SK-N-SH (cell line): ENCODE measurements around the gene GABRD. TPM values are rescaled to one million over a fixed set of nuclear protein-coding genes. Genes with fewer than 3 reads are reported as not detected.

Experiments used
- CTCF ChIA-PET: fragments of 300-600, 350-600 bp; formaldehyde crosslinking; extraction: SDS; loops from one replicate; lab custom pipeline; 2021; lab: Yijun Ruan, JAX
- POLR2A ChIA-PET: fragments of 350-600 bp; sonication (Branson Sonifier 250); formaldehyde crosslinking; extraction: SDS; loops from one replicate; lab custom pipeline; 2020; ENCODE audit warnings: antibody characterized with exemption, inconsistent platforms; lab: Yijun Ruan, JAX
- DNase-seq: peaks from one replicate; pipeline ENCODE4 v3.0.0; 2012
- H2AFZ ChIP-seq: fragments of 200-600 bp; sonication (generic); 2 replicates; pipeline ENCODE4 v1.8.1; 2016; ENCODE audit warnings: antibody characterized with exemption, mild to moderate bottlenecking, low read depth
- H3F3A ChIP-seq: fragments of 200-600 bp; sonication (generic); replicated peaks from 2 replicates; pipeline ENCODE3; 2016; ENCODE audit warnings: antibody characterized with exemption, mild to moderate bottlenecking; ENCODE audit not compliant: insufficient read depth
- H3K27ac ChIP-seq, 2 experiments: fragments of 200-500 bp in 1 of 2; fragments of 200-600 bp in 1 of 2; sonication (Bioruptor generic) in 1 of 2; sonication (generic), shearing (Covaris generic) in 1 of 2; 2 replicates each; pipeline versions ENCODE4 v1.5.1 to v1.6.1; 2014 to 2016; ENCODE audit warnings: low read depth in 2 of 2, inconsistent platforms in 1 of 2, low read length in 1 of 2, mild to moderate bottlenecking in 1 of 2, mixed read lengths in 1 of 2
- H3K27me3 ChIP-seq: fragments of 200-600 bp; sonication (generic), shearing (Covaris generic); 2 replicates; pipeline ENCODE4 v1.6.1; 2016; ENCODE audit warnings: mixed run types; ENCODE audit not compliant: insufficient read depth
- H3K36me3 ChIP-seq, 2 experiments: fragments of 200-500 bp in 1 of 2; fragments of 200-600 bp in 1 of 2; sonication (Bioruptor generic) in 1 of 2; sonication (generic) in 1 of 2; replicated peaks in 1 of 2; 2 replicates each; pipeline versions ENCODE3 to v1.5.1; 2014 to 2016; ENCODE audit warnings: low read length in 1 of 2, mild to moderate bottlenecking in 1 of 2; ENCODE audit not compliant: insufficient read depth in 2 of 2, control insufficient read depth in 1 of 2
- H3K4me1 ChIP-seq, 2 experiments: fragments of 200-500 bp in 1 of 2; fragments of 200-600 bp in 1 of 2; sonication (Bioruptor generic) in 1 of 2; sonication (generic), shearing (Covaris generic) in 1 of 2; 2 replicates each; pipeline versions ENCODE4 v1.5.1 to v1.6.1; 2014 to 2016; ENCODE audit warnings: low read depth in 1 of 2, low read length in 1 of 2, mixed run types in 1 of 2; ENCODE audit not compliant: insufficient read depth in 2 of 2, control insufficient read depth in 1 of 2
- H3K4me2 ChIP-seq: fragments of 200-600 bp; sonication (generic), shearing (Covaris generic); 2 replicates; pipeline ENCODE4 v1.6.1; 2017; ENCODE audit warnings: mixed run types
- H3K4me3 ChIP-seq, 2 experiments: fragments of 200-500 bp in 1 of 2; fragments of 200-600 bp in 1 of 2; sonication (Bioruptor generic) in 1 of 2; sonication (generic), shearing (Covaris generic) in 1 of 2; 2 replicates each; pipeline versions ENCODE4 v1.5.1 to v1.8.1; 2014 to 2016; ENCODE audit warnings: low read depth in 2 of 2, inconsistent platforms in 1 of 2, low read length in 1 of 2, mild to moderate bottlenecking in 1 of 2, mixed read lengths in 1 of 2, moderate library complexity in 1 of 2
- H3K79me2 ChIP-seq: fragments of 200-600 bp; sonication (generic); 2 replicates; pipeline ENCODE4 v1.8.1; 2017; ENCODE audit warnings: mild to moderate bottlenecking; ENCODE audit not compliant: insufficient read depth
- H3K9ac ChIP-seq: fragments of 200-600 bp; sonication (generic); 2 replicates; pipeline ENCODE4 v1.6.1; 2017; ENCODE audit warnings: mixed run types
- H3K9me2 ChIP-seq: fragments of 200-600 bp; sonication (generic); 2 replicates; pipeline ENCODE4 v1.6.1; 2017; ENCODE audit warnings: mixed run types
- H3K9me3 ChIP-seq: fragments of 200-600 bp; sonication (generic); 2 replicates; pipeline ENCODE4 v1.6.1; 2017; ENCODE audit warnings: mixed run types, mild to moderate bottlenecking, moderate library complexity
- H4K20me1 ChIP-seq: fragments of 200-600 bp; sonication (generic); 2 replicates; pipeline ENCODE4 v1.6.1; 2017; ENCODE audit warnings: mild to moderate bottlenecking, mixed run types; ENCODE audit not compliant: insufficient read depth
- CHD2 ChIP-seq: fragments of 150-350 bp; IDR thresholded peaks from 2 replicates; pipeline ENCODE4 v1.6.1; 2018; ENCODE audit warnings: low read length; ENCODE audit not compliant: partially characterized antibody
- CTCF ChIP-seq: fragments of 200-600 bp; sonication (generic); IDR thresholded peaks from 2 replicates; pipeline ENCODE4 v1.6.1; 2017; ENCODE audit warnings: antibody characterized with exemption, mild to moderate bottlenecking, moderate library complexity
- ELF1 ChIP-seq: IDR thresholded peaks from 2 replicates; pipeline ENCODE4 v1.4.0; 2012
- FOSL2 ChIP-seq: IDR thresholded peaks from 2 replicates; pipeline ENCODE4 v1.4.0; 2012; ENCODE audit warnings: low read depth, mild to moderate bottlenecking, moderate library complexity, borderline replicate concordance
- FOXJ3 ChIP-seq: sonication (generic); formaldehyde crosslinking; IDR thresholded peaks from 2 replicates; pipeline ENCODE4 v1.5.1; 2020; ENCODE audit warnings: mild to moderate bottlenecking, missing genetic modification reagents
- GABPA ChIP-seq: IDR thresholded peaks from 2 replicates; pipeline ENCODE4 v1.4.0; 2012; ENCODE audit warnings: low read depth, mild to moderate bottlenecking
- MAX ChIP-seq: IDR thresholded peaks from 2 replicates; pipeline ENCODE4 v1.4.0; 2012; ENCODE audit warnings: low read depth
- MEF2A ChIP-seq: IDR thresholded peaks from 2 replicates; pipeline ENCODE4 v1.4.0; 2012; ENCODE audit warnings: low read depth, borderline replicate concordance
- PBX3 ChIP-seq: IDR thresholded peaks from 2 replicates; pipeline ENCODE4; 2012
- POLR2AphosphoS5 ChIP-seq: IDR thresholded peaks from 2 replicates; pipeline ENCODE4 v1.6.1; 2012; ENCODE audit warnings: low read depth, low read length
- RAD21 ChIP-seq: IDR thresholded peaks from 2 replicates; pipeline ENCODE4 v1.6.1; 2012; ENCODE audit warnings: mild to moderate bottlenecking, low read length
- RFX5 ChIP-seq: IDR thresholded peaks from 2 replicates; pipeline ENCODE4 v1.6.1; 2012; ENCODE audit warnings: mild to moderate bottlenecking, improper control_type of control experiment, low read length
- ZBTB33 ChIP-seq: IDR thresholded peaks from 2 replicates; pipeline ENCODE4 v1.4.0; 2012; ENCODE audit warnings: low read depth, borderline replicate concordance
- WGBS: methylation state at CpG from one replicate; pipeline ENCODE4 v1.1.6; 2017; ENCODE audit warnings: low lambda C conversion rate; 5-methylcytosine and 5-hydroxymethylcytosine counted together
- polyA plus RNA-seq, 3 experiments: library from polyadenylated mRNA; depleted of rRNA; stranded (reverse); fragments of >200 nt; gene quantifications; 2 replicates each; pipeline ENCODE4 v1.2.3, GENCODE V29; 2012

GABRD gene
- polyA plus RNA-seq, 1 of the 3 experiments (the other 2 are of a cell fraction): 0.07 TPM

- no peak for DNase-seq
- Histone ChIP-seq H3K79me2 (no peaks in the 10 kb centered on the region), H3K27ac (no peak overlapping the region), H4K20me1 (no peaks in the 10 kb centered on the region), H3K9me2 (no peaks in the 10 kb centered on the region), H3K36me3 (no peaks in the 10 kb centered on the region), H3K27me3 (no peaks in the 10 kb centered on the region), H3K4me2 (no peak overlapping the region), H3K9me3 (no peaks in the 10 kb centered on the region), H3K9ac (no peak overlapping the region), H3F3A (no peaks in the 10 kb centered on the region), H3K4me3 (no peak overlapping the region), H3K4me1 (peaks cover 0 to 12% of the 10 kb centered on the region in 2 experiments; a peak in 1 of 4 replicates), H2AFZ (no peak overlapping the region)
- ChIA-PET POLR2A (no interaction called here), CTCF (interaction anchor here (1.2 to 1.8 kb wide), 4 partner anchors 18 to 93 kb away, joined by 3 to 5 read pairs (median 5); partner anchors contain the start of gene GABRD)
- 48% methylated on average over 6 of the region's 18 CpGs for WGBS
- TF ChIP-seq CTCF (no peak), ZBTB33 (no peak), FOSL2 (no peak), ELF1 (no peak), MEF2A (no peak), FOXJ3 (CRISPR knock-in tag) (no peak), MAX (no peak), CHD2 (no peak), PBX3 (no peak), RAD21 (no peak), RFX5 (no peak), GABPA (no peak), POLR2AphosphoS5 (no peak)
These were observed 18.3 kb downstream of the GABRD start for GRCh38 chr1:2037314-2037979.
